Activated CD8-positive, alpha-beta memory T cell treated with anti-CD3 and anti-CD28 coated beads, Interleukin-2, amount 10 ng/mL, durations not matched to agents 7 days and 5 days (primary cell): Measurements from ENCODE around the gene IBA57. TPM values are rescaled to one million over a fixed set of nuclear protein-coding genes. Genes with fewer than 3 reads are reported as not detected.

Experiments used
- ATAC-seq: fragments of 150-1000 bp; cut with Tn5 transposase; one replicate; pipeline ENCODE4 v1.10.0; 2021; ENCODE audit warnings: moderate library complexity
- CTCF ChIA-PET: fragments of 350-600 bp; sonication (Branson Sonifier 250); formaldehyde crosslinking; loops from one replicate; lab custom pipeline; 2021; ENCODE audit warnings: antibody characterized with exemption; lab: Charles Lee
- DNase-seq: peaks from one replicate; pipeline ENCODE4 v3.0.0-alpha.2; 2020
- H3K27ac Mint-ChIP-seq: one replicate; pipeline ENCODE4 v1.8.0; 2021; ENCODE audit warnings: mild to moderate bottlenecking, mixed read lengths
- H3K27me3 Mint-ChIP-seq: one replicate; pipeline ENCODE4 v1.8.0; 2021; ENCODE audit warnings: mixed read lengths
- H3K36me3 Mint-ChIP-seq: one replicate; pipeline ENCODE4 v1.8.0; 2021; ENCODE audit warnings: mild to moderate bottlenecking, mixed read lengths
- H3K4me1 Mint-ChIP-seq: one replicate; pipeline ENCODE4 v1.8.0; 2021; ENCODE audit warnings: mixed read lengths
- H3K4me3 Mint-ChIP-seq: one replicate; pipeline ENCODE4 v1.8.0; 2021; ENCODE audit warnings: mild to moderate bottlenecking, moderate library complexity, mixed read lengths
- H3K9me3 Mint-ChIP-seq: one replicate; pipeline ENCODE4 v1.8.0; 2022; ENCODE audit warnings: low read depth, mixed read lengths
- total RNA-seq, 2 experiments: library from RNA; stranded (reverse); gene quantifications; one replicate each; pipeline ENCODE4 v1.2.3, GENCODE V29; 2021

The IBA57 gene
- total RNA-seq, 2 experiments from 2014 or later, result 6.8 to 8.5 TPM

- peak overlapping the region; percentile 43 for H3K27ac Mint-ChIP-seq
- no peaks in the 10 kb centered on the region for H3K27me3 Mint-ChIP-seq
- H3K9me3 Mint-ChIP-seq, result no peaks in the 10 kb centered on the region
- no peaks in the 10 kb centered on the region for H3K36me3 Mint-ChIP-seq
- DNase-seq, result no peak
- H3K4me3 Mint-ChIP-seq, result no peak overlapping the region
- ATAC-seq, result no peak
- H3K4me1 Mint-ChIP-seq, result peaks cover 34% of the 10 kb centered on the region
- CTCF ChIA-PET, result interaction anchor here (0.6 to 0.7 kb wide), 2 partner anchors 22 to 32 kb away, joined by 3 to 4 read pairs; partner anchors contain the start of gene GUK1
Observed at GRCh38 chr1:228162286-228163006, 3.2 kb upstream of the IBA57 start.

- no peaks in the 10 kb centered on the region for H3K27me3 Mint-ChIP-seq
- no peak overlapping the region for H3K27ac Mint-ChIP-seq
Observed at GRCh38 chr1:228163007-228163753, 2.4 kb upstream of the IBA57 start.

GRCh38 chr1:228163776-228164519, 1.7 kb upstream of the IBA57 start:
- no peaks in the 10 kb centered on the region for H3K9me3 Mint-ChIP-seq
- CTCF ChIA-PET, result interaction anchor here (1.2 to 5.2 kb wide), 3 partner anchors 33 to 1755 kb away, joined by 3 to 62 read pairs (median 4); no protein-coding TSS in a partner anchor
- no peaks in the 10 kb centered on the region for H3K27me3 Mint-ChIP-seq
- H3K27ac Mint-ChIP-seq, result peak overlapping the region; percentile 79
- peak overlapping the region; percentile 85 for H3K4me3 Mint-ChIP-seq
- H3K36me3 Mint-ChIP-seq, result no peaks in the 10 kb centered on the region
- no peak for ATAC-seq
- H3K4me1 Mint-ChIP-seq, result peaks cover 36% of the 10 kb centered on the region
- no peak for DNase-seq

More at GRCh38 chr1:228163007-228163753, 2.4 kb upstream of the IBA57 start:
- Mint-ChIP-seq H3K9me3 (no peaks in the 10 kb centered on the region), H3K4me3 (no peak overlapping the region), H3K36me3 (no peaks in the 10 kb centered on the region), H3K4me1 (peaks cover 36% of the 10 kb centered on the region)
- ATAC-seq, result no peak
- CTCF ChIA-PET, result interaction anchor here (5.2 kb wide), 1 partner anchor 32 kb away, joined by 62 read pairs; no protein-coding TSS in a partner anchor
- no peak for DNase-seq

GRCh38 chr1:228164561-228165371, 838 bp upstream of the IBA57 start:
- CTCF ChIA-PET, result interaction anchor here (1.0 to 5.2 kb wide), 16 partner anchors 8 to 1756 kb away, joined by 3 to 62 read pairs (median 6); partner anchors contain the start of gene GUK1
- ATAC-seq, result no peak
- H3K9me3 Mint-ChIP-seq, result no peaks in the 10 kb centered on the region
- no peak for DNase-seq
- H3K4me3 Mint-ChIP-seq, result peak overlapping the region; percentile 85
- peaks cover 36% of the 10 kb centered on the region for H3K4me1 Mint-ChIP-seq
- peak overlapping the region; percentile 95 for H3K27ac Mint-ChIP-seq
- H3K27me3 Mint-ChIP-seq, result no peaks in the 10 kb centered on the region
- no peaks in the 10 kb centered on the region for H3K36me3 Mint-ChIP-seq

- H3K4me1 Mint-ChIP-seq, result peaks cover 36% of the 10 kb centered on the region
- peak overlapping the region; percentile 61 for H3K4me3 Mint-ChIP-seq
- CTCF ChIA-PET, result interaction anchor here (0.7 to 5.2 kb wide), 28 partner anchors 8 to 603 kb away, joined by 3 to 62 read pairs (median 4); partner anchors contain the start of genes GUK1 and ZNF678
- H3K27me3 Mint-ChIP-seq, result no peaks in the 10 kb centered on the region
- H3K36me3 Mint-ChIP-seq, result no peaks in the 10 kb centered on the region
- ATAC-seq, result peak; percentile 3
- H3K27ac Mint-ChIP-seq, result peak overlapping the region; percentile 80
- no peaks in the 10 kb centered on the region for H3K9me3 Mint-ChIP-seq
- peak; percentile 80 for DNase-seq
Observed at GRCh38 chr1:228166170-228166936, 749 bp downstream of the IBA57 start.

GRCh38 chr1:228168563-228169270, 3.1 kb downstream of the IBA57 start:
- no peak for DNase-seq
- H3K4me1 Mint-ChIP-seq, result peaks cover 32% of the 10 kb centered on the region
- no peak overlapping the region for H3K4me3 Mint-ChIP-seq
- CTCF ChIA-PET, result interaction anchor here (1.6 to 5.2 kb wide), 3 partner anchors 12 to 38 kb away, joined by 9 to 62 read pairs (median 57); partner anchors contain the start of gene GUK1
- H3K27ac Mint-ChIP-seq, result no peak overlapping the region
- no peak for ATAC-seq
- no peaks in the 10 kb centered on the region for H3K36me3 Mint-ChIP-seq
- no peaks in the 10 kb centered on the region for H3K27me3 Mint-ChIP-seq
- no peaks in the 10 kb centered on the region for H3K9me3 Mint-ChIP-seq

- Mint-ChIP-seq H3K27ac (no peak overlapping the region), H3K36me3 (no peaks in the 10 kb centered on the region), H3K27me3 (no peaks in the 10 kb centered on the region), H3K9me3 (no peaks in the 10 kb centered on the region), H3K4me3 (no peak overlapping the region), H3K4me1 (peaks cover 29% of the 10 kb centered on the region)
- CTCF ChIA-PET, result interaction anchor here (1.2 kb wide), 1 partner anchor 38 kb away, joined by 3 read pairs; no protein-coding TSS in a partner anchor
- ATAC-seq, result no peak
- DNase-seq, result no peak
Observed at GRCh38 chr1:228169345-228169744, 3.7 kb downstream of the IBA57 start.

- Mint-ChIP-seq H3K27me3 (no peaks in the 10 kb centered on the region), H3K4me1 (peaks cover 19% of the 10 kb centered on the region), H3K27ac (no peak overlapping the region), H3K36me3 (no peaks in the 10 kb centered on the region), H3K9me3 (no peaks in the 10 kb centered on the region), H3K4me3 (no peak overlapping the region)
- no peak for DNase-seq
- CTCF ChIA-PET, result interaction anchor here (0.7 to 1.2 kb wide), 2 partner anchors 39 to 40 kb away, joined by 3 read pairs; no protein-coding TSS in a partner anchor
- ATAC-seq, result no peak
Observed at GRCh38 chr1:228170666-228171065, 5.1 kb downstream of the IBA57 start.

GRCh38 chr1:228171221-228171891, 5.8 kb downstream of the IBA57 start:
- peaks cover 19% of the 10 kb centered on the region for H3K4me1 Mint-ChIP-seq
- ATAC-seq, result no peak
- no peak for DNase-seq
- no peak overlapping the region for H3K27ac Mint-ChIP-seq
- no peaks in the 10 kb centered on the region for H3K27me3 Mint-ChIP-seq
- CTCF ChIA-PET, result no interaction called here
- H3K36me3 Mint-ChIP-seq, result no peaks in the 10 kb centered on the region
- no peaks in the 10 kb centered on the region for H3K9me3 Mint-ChIP-seq
- H3K4me3 Mint-ChIP-seq, result no peak overlapping the region

GRCh38 chr1:228172591-228173527, 7.3 kb downstream of the IBA57 start:
- CTCF ChIA-PET, result no interaction called here
- Mint-ChIP-seq H3K27me3 (no peaks in the 10 kb centered on the region), H3K27ac (no peak overlapping the region), H3K4me1 (peaks cover 9% of the 10 kb centered on the region), H3K36me3 (no peaks in the 10 kb centered on the region), H3K9me3 (no peaks in the 10 kb centered on the region), H3K4me3 (no peak overlapping the region)
- no peak for DNase-seq
- no peak for ATAC-seq
